GM18907 (cell line): ENCODE results near the gene XCL2.
"Not testable (repeated sequence)": the region's sequence is repeated elsewhere in the genome, so short reads cannot be mapped to it uniquely, and the experiment has no call there.

ENCODE experiments used
- ATAC-seq: cut with Tn5 transposase; IDR thresholded peaks from one replicate; pipeline ENCODE4 v1.9.1; 2021; ENCODE audit warnings: mild to moderate bottlenecking, moderate library complexity; ENCODE audit not compliant: unreplicated experiment

Gene XCL2

GRCh38 chr1:168543840-168544498 lies at the start of gene XCL2:
TSS of gene XCL2 (minus strand) at chr1:168543997. CDS start at chr1:168543964, 33 bp downstream.
- not testable (repeated sequence) for ATAC-seq

- ATAC-seq: no peak
These were observed 47.9 kb upstream of the XCL2 start for GRCh38 chr1:168591641-168592250.

- no peak for ATAC-seq
These were observed 47.3 kb upstream of the XCL2 start for GRCh38 chr1:168591066-168591465.

- ATAC-seq: no peak
These were observed 45.4 kb upstream of the XCL2 start for GRCh38 chr1:168589167-168589566.

- ATAC-seq: no peak
These were observed 42.1 kb upstream of the XCL2 start for GRCh38 chr1:168585937-168586336.

GRCh38 chr1:168585191-168585590 lies 41.4 kb upstream of the XCL2 start:
- ATAC-seq: no peak

- no peak for ATAC-seq
These were observed 39.8 kb upstream of the XCL2 start for GRCh38 chr1:168583571-168583970.

GRCh38 chr1:168582688-168583336 lies 39.0 kb upstream of the XCL2 start:
- ATAC-seq: no peak

GRCh38 chr1:168581817-168582572 lies 38.2 kb upstream of the XCL2 start:
- ATAC-seq: no peak

- not testable (repeated sequence) for ATAC-seq
These were observed 37.2 kb upstream of the XCL2 start for GRCh38 chr1:168580991-168581390.

- not testable (repeated sequence) for ATAC-seq
These were observed 36.5 kb upstream of the XCL2 start for GRCh38 chr1:168580290-168580689.

GRCh38 chr1:168578531-168579185 lies 34.9 kb upstream of the XCL2 start:
- not testable (repeated sequence) for ATAC-seq

GRCh38 chr1:168576245-168576688 lies 32.5 kb upstream of the XCL2 start, which contains the start of gene XCL1:
TSS of gene XCL1 (plus strand) at chr1:168576605. CDS start at chr1:168576638, 33 bp downstream.
- not testable (repeated sequence) for ATAC-seq

- not testable (repeated sequence) for ATAC-seq
These were observed 30.4 kb upstream of the XCL2 start for GRCh38 chr1:168574234-168574633.

- no peak for ATAC-seq
These were observed 28.8 kb upstream of the XCL2 start for GRCh38 chr1:168572633-168573032.

- ATAC-seq: no peak
These were observed 26.9 kb upstream of the XCL2 start for GRCh38 chr1:168570652-168571051.

- no peak for ATAC-seq
These were observed 24.5 kb upstream of the XCL2 start for GRCh38 chr1:168568346-168568745.

- no peak for ATAC-seq
These were observed 23.8 kb upstream of the XCL2 start for GRCh38 chr1:168567568-168567967.

GRCh38 chr1:168567007-168567406 lies 23.2 kb upstream of the XCL2 start:
- no peak for ATAC-seq

GRCh38 chr1:168565825-168566224 lies 22.0 kb upstream of the XCL2 start:
- ATAC-seq: no peak

- ATAC-seq: no peak
These were observed 18.2 kb upstream of the XCL2 start for GRCh38 chr1:168561989-168562388.
